CD4-positive, alpha-beta T cell treated with Interferon alpha-2 for 1 hour (primary cell): ENCODE measurements around the gene PEX12.
"Not testable (repeated sequence)": the region's sequence is repeated elsewhere in the genome, so short reads cannot be mapped to it uniquely, and the experiment has no call there.

Experiments used
- DNase-seq, 2 donors: peaks; one replicate each; pipeline ENCODE4 v3.0.0-alpha.2; 2020 to 2022

The PEX12 gene

GRCh38 chr17:35578197-35578928, at the start of gene PEX12:
TSS of gene PEX12 (minus strand) at chr17:35578571. CDS start at chr17:35578021, 550 bp downstream.
- DNase-seq = peak; percentile 90 to 93

- no peak for DNase-seq
These were observed 49.0 kb upstream of the PEX12 start for GRCh38 chr17:35627417-35627816.

- DNase-seq = no peak
These were observed 43.4 kb upstream of the PEX12 start for GRCh38 chr17:35621768-35622167.

GRCh38 chr17:35618628-35619027, 40.3 kb upstream of the PEX12 start:
- DNase-seq = no peak

GRCh38 chr17:35617505-35617904, 39.1 kb upstream of the PEX12 start:
- DNase-seq = no peak

GRCh38 chr17:35616536-35616935, 38.2 kb upstream of the PEX12 start:
- DNase-seq = no peak

GRCh38 chr17:35614810-35615209, 36.4 kb upstream of the PEX12 start:
- DNase-seq = no peak

GRCh38 chr17:35612924-35613521, 34.7 kb upstream of the PEX12 start:
- peak; percentile 6 to 47 for DNase-seq

- not testable (repeated sequence) for DNase-seq
These were observed 32.4 kb upstream of the PEX12 start for GRCh38 chr17:35610746-35611145.

- DNase-seq = no peak
These were observed 31.5 kb upstream of the PEX12 start for GRCh38 chr17:35609831-35610230.

GRCh38 chr17:35607239-35607847, 29.0 kb upstream of the PEX12 start:
- DNase-seq = no peak

- DNase-seq = no peak
These were observed 27.3 kb upstream of the PEX12 start for GRCh38 chr17:35605678-35606077.

- DNase-seq = no peak
These were observed 25.3 kb upstream of the PEX12 start for GRCh38 chr17:35603674-35604073.

- no peak for DNase-seq
These were observed 19.2 kb upstream of the PEX12 start for GRCh38 chr17:35597604-35598003.

GRCh38 chr17:35596530-35597233, 18.3 kb upstream of the PEX12 start:
- no peak for DNase-seq

- no peak for DNase-seq
These were observed 17.7 kb upstream of the PEX12 start for GRCh38 chr17:35596072-35596471.

- peak in 1 of 2 donors; percentile 33 for DNase-seq
These were observed 10.0 kb upstream of the PEX12 start for GRCh38 chr17:35588196-35588920.

GRCh38 chr17:35587074-35587961, 8.9 kb upstream of the PEX12 start, which contains the start of gene AP2B1:
TSS of gene AP2B1 (plus strand) at chr17:35587322. CDS start at chr17:35594031, 6,709 bp downstream.
- DNase-seq = peak; percentile 96 to 99

- DNase-seq = no peak
These were observed 8.2 kb upstream of the PEX12 start for GRCh38 chr17:35586569-35587073.

GRCh38 chr17:35584061-35584460, 5.7 kb upstream of the PEX12 start:
- no peak for DNase-seq

- DNase-seq = no peak
These were observed 610 bp upstream of the PEX12 start for GRCh38 chr17:35578929-35579432.
